ENCODE measurements around the gene NINJ1.

NINJ1 gene

GRCh38 chr9:93181672-93182435 is 47.8 kb upstream of the NINJ1 start:
- Histone ChIP-seq H3K4me3 (ENCODE audit: low read length, poor library complexity, severe bottlenecking) (no peak overlapping the region), H3K4me1 (ENCODE audit: insufficient read depth, low read length, poor library complexity, severe bottlenecking) (no peaks in the 10 kb centered on the region), H3K79me2 (ENCODE audit: insufficient read depth, low read length) (no peaks in the 10 kb centered on the region), H2AFZ (ENCODE audit: low read length) (no peak overlapping the region), H3K9me2 (replicated peaks; ENCODE audit: low read depth, low read length) (no peaks in the 10 kb centered on the region), H3K4me2 (ENCODE audit: low read depth, low read length, poor library complexity, severe bottlenecking) (no peak overlapping the region), H3F3A (ENCODE audit: low read depth) (no peaks in the 10 kb centered on the region), H3K36me3 (ENCODE audit: insufficient read depth, low read length) (no peaks in the 10 kb centered on the region), H3K9me3 (ENCODE audit: insufficient read depth, low read depth, low read length) (no peaks in the 10 kb centered on the region), H3K27me3 (ENCODE audit: insufficient read depth, low read length, poor library complexity, severe bottlenecking) (no peaks in the 10 kb centered on the region), H4K20me1 (ENCODE audit: insufficient read depth, low read length, poor library complexity, severe bottlenecking) (no peaks in the 10 kb centered on the region), H3K9ac (ENCODE audit: low read depth, low read length, poor library complexity, severe bottlenecking) (no peak overlapping the region)
- TF ChIP-seq EZH2phosphoT487 (IDR thresholded peaks at IDR 0.05; ENCODE audit: borderline replicate concordance) (no peak), CTCF (conservative IDR thresholded peaks at IDR 0.05; ENCODE audit: low read length) (no peak)

GRCh38 chr9:93180938-93181337 is 46.9 kb upstream of the NINJ1 start:
- H3K9me2 ChIP-seq (replicated peaks; ENCODE audit: low read depth, low read length): no peaks in the 10 kb centered on the region
- H3K4me1 ChIP-seq (ENCODE audit: insufficient read depth, low read length, poor library complexity, severe bottlenecking): no peaks in the 10 kb centered on the region
- H3K36me3 ChIP-seq (ENCODE audit: insufficient read depth, low read length): no peaks in the 10 kb centered on the region
- TF ChIP-seq CTCF (conservative IDR thresholded peaks at IDR 0.05; ENCODE audit: low read length) (no peak), EZH2phosphoT487 (IDR thresholded peaks at IDR 0.05; ENCODE audit: borderline replicate concordance) (no peak)
- no peak overlapping the region for H3K4me2 ChIP-seq (ENCODE audit: low read depth, low read length, poor library complexity, severe bottlenecking)
- no peaks in the 10 kb centered on the region for H3K9me3 ChIP-seq (ENCODE audit: insufficient read depth, low read depth, low read length)
- H3K9ac ChIP-seq (ENCODE audit: low read depth, low read length, poor library complexity, severe bottlenecking): no peak overlapping the region
- no peaks in the 10 kb centered on the region for H3K79me2 ChIP-seq (ENCODE audit: insufficient read depth, low read length)
- no peak overlapping the region for H3K4me3 ChIP-seq (ENCODE audit: low read length, poor library complexity, severe bottlenecking)
- no peaks in the 10 kb centered on the region for H3K27me3 ChIP-seq (ENCODE audit: insufficient read depth, low read length, poor library complexity, severe bottlenecking)
- no peak overlapping the region for H2AFZ ChIP-seq (ENCODE audit: low read length)
- no peaks in the 10 kb centered on the region for H3F3A ChIP-seq (ENCODE audit: low read depth)
- no peaks in the 10 kb centered on the region for H4K20me1 ChIP-seq (ENCODE audit: insufficient read depth, low read length, poor library complexity, severe bottlenecking)

GRCh38 chr9:93178851-93179786 is 45.1 kb upstream of the NINJ1 start:
- TF ChIP-seq EZH2phosphoT487 (IDR thresholded peaks at IDR 0.05; ENCODE audit: borderline replicate concordance): no peak
- Histone ChIP-seq H3K4me2 (ENCODE audit: low read depth, low read length, poor library complexity, severe bottlenecking) (no peak overlapping the region), H3F3A (ENCODE audit: low read depth) (no peaks in the 10 kb centered on the region), H3K36me3 (ENCODE audit: insufficient read depth, low read length) (no peaks in the 10 kb centered on the region), H4K20me1 (ENCODE audit: insufficient read depth, low read length, poor library complexity, severe bottlenecking) (no peaks in the 10 kb centered on the region), H3K27me3 (ENCODE audit: insufficient read depth, low read length, poor library complexity, severe bottlenecking) (no peaks in the 10 kb centered on the region), H3K9ac (ENCODE audit: low read depth, low read length, poor library complexity, severe bottlenecking) (no peak overlapping the region), H3K9me3 (ENCODE audit: insufficient read depth, low read depth, low read length) (no peaks in the 10 kb centered on the region), H3K4me3 (ENCODE audit: low read length, poor library complexity, severe bottlenecking) (no peak overlapping the region), H3K4me1 (ENCODE audit: insufficient read depth, low read length, poor library complexity, severe bottlenecking) (no peaks in the 10 kb centered on the region), H3K9me2 (replicated peaks; ENCODE audit: low read depth, low read length) (no peaks in the 10 kb centered on the region), H3K79me2 (ENCODE audit: insufficient read depth, low read length) (no peaks in the 10 kb centered on the region), H2AFZ (ENCODE audit: low read length) (no peak overlapping the region)

All from Loucy (cell line).